Lung (tissue), 12 donors: Measurements from ENCODE around the gene PPP1R3F. TPM values are rescaled to one million over a fixed set of nuclear protein-coding genes. Genes with fewer than 3 reads are reported as not detected.

Source experiments
- ATAC-seq: fragments of 200-7000 bp; cut with Tn5 transposase; one replicate; pipeline ENCODE4 v1.9.1; 2020; ENCODE audit warnings: moderate number of reproducible peaks; ENCODE audit not compliant: insufficient read depth, low FRiP score
- DNase-seq, 3 donors: peaks; one replicate each; pipeline ENCODE4 v3.0.0-alpha.2; 2013 to 2017
- H3K27ac ChIP-seq, 2 donors: one replicate each; pipeline ENCODE4 v1.5.1; 2013; ENCODE audit warnings: mild to moderate bottlenecking in 2 of 2, moderate library complexity in 2 of 2, control low read depth in 1 of 2, inconsistent platforms in 1 of 2, low read depth in 1 of 2, low read length in 1 of 2
- H3K27me3 ChIP-seq, 3 donors: one replicate each; pipeline ENCODE4 v1.5.1; 2013; ENCODE audit warnings: low read length in 2 of 3; ENCODE audit not compliant: control insufficient read depth in 3 of 3, insufficient read depth in 3 of 3
- H3K36me3 ChIP-seq, 4 donors: one replicate each; pipeline ENCODE4 v1.5.1; 2013; ENCODE audit warnings: low read length in 4 of 4, mild to moderate bottlenecking in 1 of 4, moderate library complexity in 1 of 4; ENCODE audit not compliant: control insufficient read depth in 4 of 4, insufficient read depth in 4 of 4
- H3K4me1 ChIP-seq, 5 donors: one replicate each; pipeline ENCODE4 v1.5.1; 2013; ENCODE audit warnings: low read length in 5 of 5, mild to moderate bottlenecking in 2 of 5, moderate library complexity in 1 of 5; ENCODE audit not compliant: control insufficient read depth in 5 of 5, insufficient read depth in 5 of 5
- H3K4me3 ChIP-seq: one replicate; pipeline ENCODE4 v1.5.1; 2013; ENCODE audit warnings: mild to moderate bottlenecking, control low read depth, moderate library complexity
- H3K9ac ChIP-seq, 2 donors: one replicate each; pipeline ENCODE4 v1.5.1; 2013; ENCODE audit warnings: low read length in 2 of 2, control low read depth in 1 of 2; ENCODE audit not compliant: insufficient read depth in 1 of 2
- H3K9me3 ChIP-seq, 4 donors: one replicate each; pipeline ENCODE4 v1.5.1; 2013; ENCODE audit warnings: low read length in 3 of 4, mild to moderate bottlenecking in 1 of 4, moderate library complexity in 1 of 4; ENCODE audit not compliant: control insufficient read depth in 4 of 4, insufficient read depth in 3 of 4
- WGBS, 2 donors: extraction: QIAGEN DNeasy Blood & Tissue Kit; methylation state at CpG; one replicate each; pipeline ENCODE4 v1.1.7; 2013; 5-methylcytosine and 5-hydroxymethylcytosine counted together
- polyA plus RNA-seq, 2 donors: library from polyadenylated mRNA; stranded (reverse); fragments of 200-250 nt; gene quantifications; one replicate each; pipeline ENCODE4 v1.2.1, GENCODE V29; 2013
- total RNA-seq, 2 donors: library from RNA; depleted of rRNA in 1 of 2; stranded (reverse); fragments of >200 nt in 1 of 2; gene quantifications; one replicate each; pipeline ENCODE4 v1.2.1, GENCODE V29; 2014 to 2021
- TF ChIP-seq, protein P1 (sequence below): IDR thresholded peaks from 2 replicates; pipeline ENCODE4 v1.5.1; 2012; ENCODE audit warnings: mild to moderate bottlenecking; ENCODE audit errors: control extremely low read depth, extremely low read depth
- donor health status: control.
- donor health status: control.
- donor health status: Bipolar disorder and iron deficiency.
- donor health status: healthy.
- donor health status: DM: yes; HTN: yes; CAD: no.

Gene PPP1R3F
- total and polyA plus RNA-seq, 4 donors = 2.0 to 7.6 (median 4.4) TPM

DNA sequence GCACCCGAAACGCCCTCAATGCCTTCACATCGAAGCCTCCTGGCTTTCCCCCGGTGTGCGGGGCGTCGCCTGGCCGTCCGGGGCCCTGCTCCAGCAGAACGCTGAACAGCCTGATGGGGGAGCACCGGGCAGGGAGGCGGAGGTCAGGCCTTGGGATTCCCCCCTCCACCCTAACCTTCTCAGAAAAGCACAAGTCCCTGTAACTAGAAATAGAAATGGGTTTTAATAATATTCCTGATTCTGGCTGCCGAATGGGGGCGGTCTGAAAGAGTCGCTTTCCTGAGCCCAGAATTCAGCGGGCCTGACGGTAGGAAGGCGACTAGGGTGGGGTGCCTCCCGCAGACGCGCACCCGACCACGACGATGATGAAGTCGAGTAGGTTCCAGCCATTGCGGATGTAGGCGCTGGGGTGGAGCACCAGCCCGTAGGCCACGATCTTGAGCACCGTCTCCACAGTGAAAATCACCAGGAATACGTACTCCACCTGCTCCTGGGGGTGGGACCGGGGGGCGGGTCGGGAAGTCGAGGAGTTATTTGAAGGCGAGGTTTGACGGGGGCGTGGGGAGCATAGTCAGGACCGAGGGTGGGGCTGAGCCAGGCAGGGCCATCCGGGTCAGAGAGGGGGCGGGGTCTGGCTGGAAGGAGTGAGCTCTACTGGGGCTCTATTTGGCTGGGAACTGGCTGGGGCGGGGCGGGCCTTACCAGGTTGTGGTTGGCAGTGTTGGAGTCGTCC is 38.9 kb upstream of the PPP1R3F start:
- no peaks in the 10 kb centered on the region for H3K4me1 ChIP-seq
- DNase-seq (peak; percentile 4 to 49 (median 33)), ATAC-seq (peak; percentile 79)
- no peaks in the 10 kb centered on the region for H3K27me3 ChIP-seq
- H3K9me3 ChIP-seq = peaks cover 0 to 5% (median 1%) of the 10 kb centered on the region in 4 donors
- H3K9ac ChIP-seq = no peak overlapping the region
- H3K36me3 ChIP-seq = no peaks in the 10 kb centered on the region
- H3K27ac ChIP-seq = peak overlapping the region in 1 of 2 donors; percentile 34
- TF ChIP-seq, protein P1, sequence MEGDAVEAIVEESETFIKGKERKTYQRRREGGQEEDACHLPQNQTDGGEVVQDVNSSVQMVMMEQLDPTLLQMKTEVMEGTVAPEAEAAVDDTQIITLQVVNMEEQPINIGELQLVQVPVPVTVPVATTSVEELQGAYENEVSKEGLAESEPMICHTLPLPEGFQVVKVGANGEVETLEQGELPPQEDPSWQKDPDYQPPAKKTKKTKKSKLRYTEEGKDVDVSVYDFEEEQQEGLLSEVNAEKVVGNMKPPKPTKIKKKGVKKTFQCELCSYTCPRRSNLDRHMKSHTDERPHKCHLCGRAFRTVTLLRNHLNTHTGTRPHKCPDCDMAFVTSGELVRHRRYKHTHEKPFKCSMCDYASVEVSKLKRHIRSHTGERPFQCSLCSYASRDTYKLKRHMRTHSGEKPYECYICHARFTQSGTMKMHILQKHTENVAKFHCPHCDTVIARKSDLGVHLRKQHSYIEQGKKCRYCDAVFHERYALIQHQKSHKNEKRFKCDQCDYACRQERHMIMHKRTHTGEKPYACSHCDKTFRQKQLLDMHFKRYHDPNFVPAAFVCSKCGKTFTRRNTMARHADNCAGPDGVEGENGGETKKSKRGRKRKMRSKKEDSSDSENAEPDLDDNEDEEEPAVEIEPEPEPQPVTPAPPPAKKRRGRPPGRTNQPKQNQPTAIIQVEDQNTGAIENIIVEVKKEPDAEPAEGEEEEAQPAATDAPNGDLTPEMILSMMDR = no peak
- H3K4me3 ChIP-seq = no peak overlapping the region
- WGBS, 2 donors = 1 to 42% methylated on average over 38 to 44 of the region's 44 CpGs

- no peaks in the 10 kb centered on the region for H3K36me3 ChIP-seq
Observed at GRCh38 chrX:49231333-49232000, 38.1 kb upstream of the PPP1R3F start.

DNA sequence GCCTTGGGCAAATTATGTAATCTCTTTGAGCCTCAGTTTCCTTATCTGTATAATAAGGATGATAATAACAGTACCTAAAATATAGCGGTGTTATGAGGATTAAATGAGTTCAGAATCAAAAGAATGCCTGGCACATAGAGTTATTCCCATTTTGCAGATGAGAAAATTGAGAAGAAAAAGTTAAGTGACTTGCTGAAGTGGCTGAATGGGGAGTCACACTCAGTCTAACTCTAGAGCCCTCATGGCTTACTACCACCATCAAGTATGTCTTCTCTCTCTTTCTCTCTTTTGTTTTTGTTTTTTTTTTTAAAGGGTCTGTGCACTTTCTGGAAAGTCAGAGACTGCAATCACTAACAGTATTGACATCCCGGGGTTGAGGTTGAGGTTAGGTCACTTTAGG is 37.1 kb upstream of the PPP1R3F start:
- H3K27me3 ChIP-seq = no peaks in the 10 kb centered on the region
- no peaks in the 10 kb centered on the region for H3K36me3 ChIP-seq
- no peak overlapping the region for H3K4me3 ChIP-seq
- ATAC-seq = no peak
- DNase-seq = no peak
- H3K27ac ChIP-seq = no peak overlapping the region
- no peak overlapping the region for H3K9ac ChIP-seq
- TF ChIP-seq, protein P1 = no peak
- H3K4me1 ChIP-seq = no peaks in the 10 kb centered on the region
- 78 to 100% methylated on average over 2 of the region's 2 CpGs for WGBS, 2 donors
- peaks cover 0 to 5% (median 0%) of the 10 kb centered on the region in 4 donors for H3K9me3 ChIP-seq

More at GRCh38 chrX:49231333-49232000, 38.1 kb upstream of the PPP1R3F start:
- Histone ChIP-seq H3K9ac (no peak overlapping the region), H3K27me3 (no peaks in the 10 kb centered on the region), H3K27ac (peak overlapping the region in 1 of 2 donors; percentile 8), H3K4me3 (no peak overlapping the region), H3K9me3 (peaks cover 0 to 5% (median 1%) of the 10 kb centered on the region in 4 donors), H3K4me1 (no peaks in the 10 kb centered on the region)
- TF ChIP-seq, protein P1 = no peak
- no peak for ATAC-seq
- no peak for DNase-seq
- 88 to 100% methylated on average over 8 to 10 of the region's 10 CpGs for WGBS, 2 donors
